C4-2B (cell line): ENCODE results near the gene HDAC1.

Source experiments
- H3K27ac ChIP-seq: fragments of 450-650 bp; 2 replicates; pipeline ENCODE4 v1.5.1; 2017
- CTCF ChIP-seq: fragments of 450-650 bp; conservative IDR thresholded peaks from 2 replicates; pipeline ENCODE4 v1.5.1; 2017; ENCODE audit warnings: mild to moderate bottlenecking
- ZFX ChIP-seq: fragments of 450-650 bp; IDR thresholded peaks from 2 replicates; pipeline ENCODE4 v1.6.1; 2017

HDAC1 gene

GRCh38 chr1:32303358-32303757 is 11.5 kb downstream of the HDAC1 start:
- no peak overlapping the region for H3K27ac ChIP-seq
- TF ChIP-seq ZFX (no peak), CTCF (no peak)

- no peak overlapping the region for H3K27ac ChIP-seq
- TF ChIP-seq ZFX (no peak), CTCF (no peak)
These were observed 12.2 kb downstream of the HDAC1 start for GRCh38 chr1:32303997-32304622.

- no peak for TF ChIP-seq ZFX
- TF ChIP-seq CTCF: no peak
- H3K27ac ChIP-seq: no peak overlapping the region
These were observed 13.4 kb downstream of the HDAC1 start for GRCh38 chr1:32305310-32305709.

- TF ChIP-seq ZFX (no peak), CTCF (no peak)
- no peak overlapping the region for H3K27ac ChIP-seq
These were observed 15.4 kb downstream of the HDAC1 start for GRCh38 chr1:32307324-32307723.

- H3K27ac ChIP-seq: peak overlapping the region; percentile 59
- TF ChIP-seq CTCF (no peak), ZFX (no peak)
These were observed 18.1 kb downstream of the HDAC1 start for GRCh38 chr1:32309960-32310359.

GRCh38 chr1:32311709-32312393 is 20.0 kb downstream of the HDAC1 start:
- no peak for TF ChIP-seq CTCF
- no peak for TF ChIP-seq ZFX
- H3K27ac ChIP-seq: no peak overlapping the region

GRCh38 chr1:32316903-32317277 is 25.0 kb downstream of the HDAC1 start:
- no peak for TF ChIP-seq CTCF
- no peak for TF ChIP-seq ZFX

More at GRCh38 chr1:32316903-32317277, 25.0 kb downstream of the HDAC1 start:
- peak overlapping the region; percentile 71 for H3K27ac ChIP-seq
